Right kidney (tissue), 1 donor: ENCODE data around the gene POLR3GL.

Source experiments
- DNase-seq: peaks from one replicate; pipeline ENCODE4 v3.0.0-alpha.2; 2016

The POLR3GL gene

DNA sequence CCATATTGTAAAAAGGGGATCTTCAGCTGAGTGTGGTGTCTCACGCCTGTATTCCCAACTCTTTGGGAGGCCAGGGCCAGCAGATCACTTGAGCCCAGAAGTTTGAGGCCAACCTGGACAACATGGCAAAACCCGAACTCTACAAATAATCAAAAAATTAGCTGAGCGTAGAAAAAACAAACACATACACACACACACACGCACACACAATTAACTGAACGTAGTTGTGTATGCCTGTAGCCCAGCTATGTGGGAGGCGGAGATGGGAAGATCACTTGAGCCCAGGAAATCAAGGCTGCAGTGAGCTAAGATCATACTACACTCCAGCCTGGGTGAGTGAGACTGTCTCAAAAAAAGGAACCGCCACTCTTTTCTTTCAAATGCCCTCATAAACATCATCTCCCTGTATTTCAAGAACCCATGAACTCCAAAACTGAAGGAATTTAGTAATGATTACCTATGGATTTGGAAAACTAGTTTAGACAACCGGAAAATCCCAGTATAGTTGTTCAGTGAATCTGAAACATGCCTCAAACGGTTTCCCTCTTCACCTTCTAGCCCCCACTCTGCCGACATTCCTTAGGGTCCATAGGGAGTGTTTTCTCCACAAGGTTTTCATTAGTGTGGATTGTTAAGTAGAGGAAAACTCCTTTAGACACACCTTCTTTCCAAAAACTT is 27.4 kb downstream of the POLR3GL start:
- no peak for DNase-seq

DNA sequence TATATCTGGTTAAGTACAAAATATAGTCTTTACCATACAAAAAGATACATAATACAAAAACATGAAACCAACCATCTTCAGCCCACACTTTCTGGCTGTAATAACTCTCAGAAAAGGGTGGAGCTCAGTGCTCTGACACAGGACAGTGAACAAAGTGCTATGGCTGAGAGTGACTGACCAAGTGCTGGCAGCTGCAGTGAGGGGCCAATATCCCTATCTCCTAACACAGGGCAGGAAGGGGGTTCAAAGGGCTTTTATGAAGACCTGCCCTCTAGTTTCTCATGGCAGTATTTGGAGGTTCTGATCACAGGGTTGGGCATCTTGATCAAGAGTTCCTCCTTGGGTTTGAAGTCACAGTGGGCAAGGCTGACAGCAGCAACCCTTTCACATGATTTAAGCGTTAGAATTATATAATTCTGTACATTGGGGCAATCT is 28.0 kb downstream of the POLR3GL start:
- DNase-seq = no peak

DNA sequence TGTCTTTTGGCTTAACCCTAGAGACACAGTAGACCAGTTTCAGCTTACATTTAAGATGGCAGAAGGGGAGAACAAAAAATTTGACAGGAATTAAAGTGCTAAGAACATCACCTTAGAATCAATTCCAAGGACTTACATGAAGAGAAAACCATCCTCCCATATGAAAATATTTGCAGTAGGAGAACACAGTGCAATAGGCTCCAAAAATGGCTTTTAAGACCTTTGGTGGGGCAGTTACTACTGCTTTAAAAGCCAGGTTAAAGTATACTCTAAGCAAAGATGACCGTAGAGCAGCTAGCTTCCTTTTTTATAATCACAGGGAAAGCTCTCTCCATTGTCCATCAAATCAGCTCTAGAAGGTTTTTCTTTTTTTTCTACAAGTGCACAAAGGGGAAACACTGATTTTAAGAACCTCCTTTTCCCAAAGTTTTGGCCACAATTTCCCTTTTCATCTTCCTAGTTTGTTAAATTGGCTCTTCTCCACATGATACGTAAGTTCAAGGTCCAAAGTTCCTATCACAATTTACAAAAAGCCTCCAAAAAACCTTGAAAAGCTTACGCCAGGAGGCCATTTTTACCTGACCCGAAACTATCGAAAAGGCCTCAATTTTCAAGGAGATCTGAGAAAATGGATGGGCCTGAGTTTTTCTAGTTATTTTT is 28.6 kb downstream of the POLR3GL start:
- DNase-seq = no peak

DNA sequence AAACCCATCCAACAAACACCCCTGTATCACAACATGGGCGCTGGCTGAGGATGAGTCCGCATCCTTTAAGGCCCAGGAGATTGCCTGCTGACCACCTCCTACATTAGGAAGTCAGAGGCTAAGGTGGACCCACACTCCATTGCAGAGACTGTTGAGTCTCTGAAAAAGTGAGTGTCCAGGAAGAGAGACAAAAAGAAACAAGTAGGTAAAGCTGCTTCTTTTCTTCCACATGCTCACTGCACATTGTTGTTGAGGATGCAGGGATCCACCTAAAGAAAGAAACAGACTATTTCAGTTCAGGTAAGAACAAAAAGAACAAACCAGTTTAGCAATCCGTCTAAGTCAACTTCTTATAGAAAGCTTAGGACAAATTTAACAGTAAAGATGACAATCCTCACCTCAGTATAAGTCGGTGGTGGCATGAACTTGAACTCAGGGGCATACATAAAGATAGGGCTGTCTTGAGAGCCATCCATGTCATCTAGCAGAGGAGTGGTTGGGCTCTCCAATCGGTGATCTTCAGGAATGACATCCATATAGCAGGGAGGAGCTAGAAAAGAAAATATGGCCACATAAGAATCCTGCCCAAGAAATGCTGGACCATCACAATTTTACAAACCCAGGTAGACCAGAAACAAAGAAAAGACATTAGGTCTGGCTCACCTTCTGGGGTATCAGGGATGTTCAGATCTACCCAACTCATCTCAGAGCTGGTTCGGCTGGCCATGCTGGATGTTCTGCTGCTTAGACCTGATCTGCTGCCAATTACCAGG is 29.3 kb downstream of the POLR3GL start:
- DNase-seq = no peak

DNA sequence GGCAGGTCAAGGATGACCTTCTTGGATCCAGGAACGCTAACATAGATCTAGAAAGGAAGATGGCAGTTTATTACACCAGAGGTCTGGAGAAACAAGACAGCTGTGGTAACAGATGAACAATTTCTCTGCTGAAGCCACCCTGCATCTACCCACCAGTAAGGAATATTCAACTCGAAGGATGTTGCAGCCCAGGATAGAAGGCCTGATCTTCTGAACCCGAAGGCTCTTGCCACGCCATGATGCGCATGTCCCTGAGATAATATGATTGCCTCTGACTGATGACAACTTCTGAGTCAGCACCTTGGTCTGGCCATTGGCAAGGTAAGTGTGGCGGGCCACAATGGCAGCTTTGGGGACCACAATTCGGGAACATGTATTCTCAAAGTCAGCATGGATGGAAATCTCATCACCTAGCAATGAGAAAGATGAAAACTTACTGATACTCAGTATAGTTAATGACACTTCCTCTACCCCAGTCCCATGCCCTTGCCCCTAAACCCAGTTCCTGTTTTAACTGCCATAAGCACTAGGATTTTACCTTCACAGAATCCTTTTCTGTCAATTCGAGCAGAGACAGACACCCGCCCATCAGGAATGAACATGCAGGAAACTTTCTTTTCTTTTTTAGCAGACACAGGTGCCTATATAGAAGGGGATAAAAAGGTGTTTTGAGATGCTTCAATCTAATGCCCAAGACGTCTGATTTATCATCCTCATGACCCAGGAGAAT is 30.1 kb downstream of the POLR3GL start:
- no peak for DNase-seq

DNA sequence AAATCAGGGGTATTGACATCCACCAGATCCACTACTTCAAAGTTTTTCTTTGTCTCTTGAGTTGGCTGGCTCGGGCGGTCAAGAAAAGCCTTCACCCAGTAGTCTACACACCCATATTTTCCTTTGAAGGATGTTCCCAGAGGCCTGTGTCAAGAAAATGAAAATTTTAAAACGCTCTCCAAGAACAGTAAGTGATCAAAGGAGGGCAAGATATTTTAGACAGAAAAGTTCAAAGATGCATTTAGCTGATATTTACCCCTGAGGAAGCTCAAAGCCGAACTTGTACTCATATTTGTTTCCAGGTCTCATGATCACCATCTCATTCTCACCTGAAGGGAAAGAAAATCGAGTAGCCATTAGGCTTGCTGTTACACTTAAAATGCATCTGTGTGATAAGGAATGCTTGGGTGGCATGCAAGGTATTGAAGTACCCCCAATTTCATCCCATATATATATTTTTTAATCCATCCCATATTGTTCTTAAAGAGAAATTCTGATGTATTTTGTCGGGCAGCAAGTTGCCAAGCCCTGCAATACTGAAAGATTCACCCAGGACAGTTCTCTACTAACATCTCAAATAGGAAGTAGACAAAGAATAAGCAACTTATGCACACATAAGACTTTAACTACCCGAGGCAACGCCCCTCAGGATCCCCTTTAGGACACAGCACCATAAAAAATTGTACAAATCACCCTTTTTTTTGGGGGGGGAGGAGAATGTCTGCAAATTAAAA is 30.8 kb downstream of the POLR3GL start:
- DNase-seq = no peak

DNA sequence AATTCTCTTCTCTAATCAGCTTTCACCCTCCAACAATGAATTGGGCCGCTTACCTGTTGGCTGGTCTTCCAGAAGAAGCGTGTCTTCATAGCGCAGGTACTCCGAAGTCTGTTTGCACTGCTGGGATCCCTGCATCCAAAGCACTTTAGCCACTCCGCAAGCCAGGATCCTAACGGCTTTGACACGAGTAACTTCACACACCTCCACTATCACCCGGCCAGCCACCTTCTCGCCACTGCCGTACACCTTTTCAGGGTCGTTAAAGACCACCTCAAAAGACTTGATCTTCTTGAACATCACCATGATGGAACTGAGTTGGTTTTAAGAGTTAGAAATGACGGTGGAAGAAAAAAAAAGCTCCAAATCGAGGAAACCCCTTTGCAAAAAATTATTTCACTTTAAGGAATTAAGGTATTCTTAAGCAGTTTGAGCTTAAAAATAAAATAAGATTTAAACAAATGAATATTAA is 31.5 kb downstream of the POLR3GL start:
- DNase-seq = peak; percentile 42

DNA sequence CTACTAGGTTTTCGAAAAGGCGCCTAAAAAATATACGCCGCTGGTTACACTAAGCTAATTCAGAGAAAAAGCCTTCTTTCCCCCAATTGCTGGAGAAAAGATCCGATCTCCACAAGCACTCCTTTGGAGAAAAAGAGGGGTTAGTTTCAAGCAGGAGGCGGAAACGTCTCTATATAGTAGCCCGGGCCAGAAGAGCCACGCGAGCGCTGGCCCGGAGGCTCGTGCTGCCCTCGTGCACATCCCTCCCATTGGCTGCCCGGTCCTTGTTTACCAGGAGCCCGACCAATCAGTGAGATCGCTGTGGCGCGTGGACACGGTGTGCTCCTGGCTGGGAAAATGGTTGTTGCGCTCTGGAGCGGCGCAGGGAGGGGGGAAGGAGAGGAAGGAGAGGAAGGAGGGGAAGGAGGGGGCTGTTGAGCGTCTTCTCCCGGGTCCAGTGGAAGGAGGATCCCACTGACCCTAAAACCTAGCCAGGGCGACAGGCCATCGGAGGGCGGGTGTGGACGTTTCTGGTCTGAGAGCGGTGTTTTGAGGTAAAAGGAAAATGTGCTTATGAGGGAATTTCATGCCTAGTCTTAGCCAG is 32.0 kb downstream of the POLR3GL start, which contains the start of gene TXNIP:
Gene TXNIP, minus strand, starts transcription at position 147 of the 583 bp plus-strand sequence. CDS start 313 bp downstream, outside the sequence.
- peak; percentile 88 for DNase-seq

DNA sequence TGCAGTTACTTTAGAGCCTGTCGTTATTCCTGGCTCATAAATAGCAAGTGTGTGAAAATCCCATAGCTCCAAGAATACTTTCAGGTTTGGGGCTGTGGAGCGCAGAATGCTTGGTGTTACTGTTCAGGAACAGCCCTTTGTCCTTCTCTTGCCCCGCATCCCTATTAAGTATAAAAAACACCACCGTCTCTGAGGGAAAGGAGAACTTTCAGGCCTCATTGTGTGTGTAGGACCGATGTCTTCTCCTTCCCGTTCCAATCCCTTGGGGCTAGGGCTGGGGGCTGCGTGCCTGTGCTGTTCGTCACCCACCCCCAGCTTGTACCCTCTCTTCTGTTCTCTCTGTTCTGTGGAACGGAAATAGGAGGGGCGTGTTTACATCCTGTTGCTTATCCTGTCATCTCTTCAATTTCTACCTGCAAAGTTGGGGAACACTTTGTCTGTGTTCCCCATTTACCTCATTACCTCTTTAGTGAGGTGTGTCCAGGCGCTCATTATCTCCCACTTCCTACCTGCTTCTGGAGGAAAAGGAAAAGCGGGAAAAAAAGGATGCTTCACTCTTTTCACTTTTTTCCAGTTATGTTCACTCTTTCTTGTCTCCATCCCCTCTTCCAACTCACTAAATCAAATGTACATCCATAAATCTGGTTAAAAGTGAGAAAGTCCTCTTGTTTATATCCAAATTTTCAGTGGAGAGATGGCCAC is 32.7 kb downstream of the POLR3GL start:
- DNase-seq = no peak

DNA sequence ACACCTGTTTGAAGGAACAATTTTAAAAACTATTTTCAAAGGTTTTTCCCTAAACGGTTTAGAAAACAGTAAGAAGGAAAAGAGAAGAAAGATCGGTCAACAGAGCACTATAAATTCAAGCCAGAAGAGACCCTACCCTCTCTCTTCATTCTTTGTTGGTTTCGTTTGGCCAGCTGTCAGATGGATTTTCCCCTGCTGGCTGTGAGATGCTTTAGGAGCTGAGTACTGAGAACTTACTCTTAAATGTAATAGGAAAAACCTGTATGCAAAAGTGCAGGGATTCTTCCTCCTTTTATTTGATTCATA is 33.2 kb downstream of the POLR3GL start:
- DNase-seq = no peak

DNA sequence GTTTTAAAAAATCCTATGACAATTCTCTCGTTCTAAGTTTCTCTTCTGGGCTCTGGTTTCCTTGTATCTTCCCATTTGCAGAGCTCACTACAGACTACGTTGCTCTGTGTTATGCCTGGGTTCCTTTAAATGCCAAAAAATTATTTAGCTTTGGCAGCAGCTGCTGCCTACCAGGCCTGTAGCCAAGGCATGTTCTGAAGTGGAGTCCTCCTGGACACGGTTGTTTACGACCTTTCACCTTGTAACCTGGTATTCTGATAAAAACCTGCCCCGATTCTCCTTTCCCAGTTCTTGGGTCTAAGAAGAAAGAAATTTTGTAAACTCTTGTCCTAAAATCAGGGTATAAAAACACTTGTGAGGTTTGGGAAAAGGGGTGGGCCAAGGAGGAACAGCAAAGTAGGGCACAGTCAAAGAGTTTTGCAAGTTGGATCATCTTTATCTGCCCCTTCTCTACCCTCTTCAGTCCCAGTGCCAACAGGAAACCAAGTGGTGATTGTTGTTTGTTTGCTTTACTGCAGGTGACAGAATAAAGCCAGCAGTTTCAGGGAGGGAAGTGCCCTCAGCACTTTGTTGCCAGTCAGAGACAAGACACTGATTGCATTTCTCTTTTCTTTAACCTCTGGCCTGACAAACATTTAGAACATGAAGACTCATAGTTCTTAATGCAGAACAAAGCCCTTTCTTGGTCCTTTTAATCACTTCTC is 35.0 kb downstream of the POLR3GL start:
- no peak for DNase-seq

DNA sequence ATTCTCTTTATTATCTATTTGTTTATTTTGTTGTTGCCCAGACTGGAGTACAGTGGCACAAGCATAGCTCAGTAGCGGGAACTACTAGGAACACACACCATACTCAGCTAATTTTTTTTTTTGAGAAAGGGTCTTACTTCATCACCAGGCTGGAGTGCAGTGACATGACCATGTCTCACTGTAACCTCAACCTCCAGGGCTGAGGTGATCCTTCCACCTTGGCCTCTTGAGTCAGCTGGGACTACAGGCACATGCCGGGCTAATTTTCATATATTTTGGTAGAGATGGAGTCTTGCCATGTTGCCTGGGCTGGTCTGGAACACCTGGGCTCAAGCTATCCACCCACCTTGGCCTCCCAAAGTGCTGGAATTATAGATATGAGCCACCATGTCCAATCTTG is 37.2 kb downstream of the POLR3GL start:
- DNase-seq = no peak

DNA sequence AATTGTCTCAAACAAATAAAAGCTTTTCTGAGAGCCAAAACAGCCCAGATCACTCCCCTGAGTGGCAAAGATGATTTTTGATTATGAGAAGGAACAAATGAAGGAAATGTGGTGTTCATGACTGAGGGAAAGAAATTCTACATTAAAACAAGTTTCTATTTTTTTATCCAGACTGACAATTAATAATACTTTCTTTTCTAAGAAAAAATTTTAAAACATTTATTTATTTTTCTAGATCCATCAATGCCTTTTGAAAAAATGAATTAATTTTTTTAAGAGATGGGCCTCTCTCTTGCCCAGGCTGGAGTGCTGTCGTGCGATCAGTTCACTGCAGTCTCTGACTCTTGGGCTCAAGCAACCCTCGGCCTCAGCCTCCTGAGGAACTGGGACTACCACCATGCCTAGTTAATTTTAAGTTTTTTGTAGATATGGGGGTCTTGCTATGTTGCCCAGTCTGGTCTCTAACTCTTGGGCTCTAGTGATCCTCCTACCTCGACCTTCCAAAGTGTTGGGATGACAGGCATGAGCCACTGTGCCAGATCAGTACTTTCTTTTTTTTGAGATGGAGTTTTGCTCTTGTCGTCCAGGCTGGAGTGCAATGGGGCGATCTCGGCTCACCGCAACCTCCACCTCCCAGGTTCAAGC is 43.1 kb downstream of the POLR3GL start:
- DNase-seq = no peak

DNA sequence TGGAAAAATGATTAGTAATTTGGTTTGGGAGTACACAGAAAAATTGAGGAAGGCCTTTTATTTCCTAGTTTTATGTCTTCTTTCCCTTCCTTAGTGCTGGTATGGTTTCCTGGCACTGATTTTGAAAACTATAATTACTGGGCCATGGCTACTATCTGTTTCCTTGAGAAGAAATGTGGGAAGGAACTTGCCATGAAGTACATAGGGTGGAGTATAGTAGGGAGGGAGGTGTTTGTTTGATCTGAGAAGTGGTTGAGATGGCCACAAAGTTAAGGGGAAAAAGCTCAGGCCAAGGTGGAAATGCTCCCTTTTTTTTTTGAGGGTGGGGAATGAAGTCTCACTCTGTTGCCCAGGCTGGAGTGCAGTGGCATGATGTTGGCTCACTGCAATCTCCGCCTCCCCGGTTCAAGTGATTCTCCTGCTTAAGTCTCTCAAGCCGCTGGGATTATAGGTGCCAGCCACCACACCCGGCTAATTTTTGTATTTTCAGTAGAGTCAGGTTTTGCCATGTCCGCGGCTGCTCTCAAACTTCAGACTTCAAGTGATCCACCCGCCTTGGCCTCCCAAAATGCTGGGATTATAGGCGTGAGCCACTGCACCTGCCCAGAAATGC is 45.7 kb downstream of the POLR3GL start:
- DNase-seq = no peak

DNA sequence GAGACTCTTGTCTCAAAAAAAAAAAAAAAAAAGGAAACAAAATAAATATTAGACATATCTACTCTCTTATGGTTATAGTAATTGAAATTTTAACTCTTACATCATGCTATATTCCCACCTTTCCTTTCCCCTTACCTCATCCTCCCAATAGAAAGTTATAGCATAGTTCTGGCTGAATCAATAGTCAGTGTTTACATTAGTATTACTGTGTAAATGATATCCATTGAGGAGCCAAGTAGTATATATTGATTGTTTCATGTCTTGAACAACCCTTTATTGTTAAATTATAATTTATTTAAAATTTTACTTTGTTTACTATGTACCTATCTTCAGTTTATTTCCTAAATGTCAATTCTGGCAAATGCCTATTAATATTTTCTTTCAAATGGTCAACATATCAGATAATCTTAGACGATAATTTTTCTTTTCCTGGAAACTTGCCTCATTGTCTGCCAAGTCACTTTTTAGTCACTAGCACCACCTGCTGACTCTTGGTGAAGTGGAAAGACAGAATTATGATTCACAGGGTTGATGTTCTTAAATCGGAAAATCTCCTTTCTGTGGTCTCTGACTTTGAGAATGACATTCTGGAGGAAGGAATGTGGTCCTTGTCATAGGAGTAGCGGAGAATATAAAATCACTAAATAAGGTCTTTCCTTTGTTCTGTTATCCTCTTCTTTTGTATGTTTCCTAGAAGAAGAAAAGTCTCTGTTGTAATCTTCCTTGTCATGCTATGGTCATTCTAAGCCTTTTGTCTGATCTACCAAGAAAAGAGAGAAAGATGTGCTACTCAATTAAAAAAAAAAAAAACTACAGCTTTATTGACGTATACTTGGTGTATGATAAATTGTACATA is 48.4 kb downstream of the POLR3GL start:
- no peak for DNase-seq

DNA sequence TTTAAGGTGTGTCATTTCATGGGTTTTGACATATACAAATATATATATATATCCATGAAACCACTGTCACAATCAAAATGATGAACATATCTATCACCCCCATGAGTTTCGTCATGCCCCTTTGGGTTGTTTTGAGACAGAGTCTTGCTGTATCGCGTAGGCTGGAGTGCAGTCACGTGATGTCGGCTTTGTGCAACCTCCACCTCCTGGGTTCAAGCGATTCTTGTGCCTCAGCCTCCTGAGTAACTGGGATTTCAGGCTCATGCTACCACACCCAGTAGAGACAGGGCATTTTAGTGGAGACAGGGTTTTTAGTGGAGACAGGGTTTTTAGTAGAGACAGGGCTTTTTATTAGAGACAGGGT is 49.1 kb downstream of the POLR3GL start:
- no peak for DNase-seq

DNA sequence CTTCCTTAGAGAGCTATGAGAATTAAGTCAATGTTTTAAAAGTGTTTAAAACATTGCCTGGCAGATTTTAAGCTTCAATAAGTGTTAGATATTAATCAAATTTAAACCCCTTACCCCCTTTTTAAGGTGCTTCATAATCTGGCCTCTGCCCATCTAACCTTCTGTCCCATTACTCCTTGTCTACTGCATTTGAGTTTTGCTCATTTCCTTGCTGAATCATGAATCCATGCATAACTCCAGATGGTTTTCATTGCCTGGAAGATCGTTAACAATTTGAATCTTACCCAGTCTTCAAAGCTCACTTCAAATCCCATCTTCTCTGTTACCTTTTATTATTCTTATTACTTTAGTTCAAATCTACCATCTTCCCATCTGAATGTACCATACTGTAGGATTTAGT is 52.4 kb downstream of the POLR3GL start:
- no peak for DNase-seq
